Measurements from ENCODE around the gene ZBTB32. TPM values are rescaled to one million over a fixed set of nuclear protein-coding genes. Genes with fewer than 3 reads are reported as not detected.
A peak's percentile ranks its signal among the peaks of the same experiment; 100 is the strongest.

The ZBTB32 gene
- polyA plus RNA-seq, 4 donors: 0.22 to 0.35 TPM; not detected in 2

GRCh38 chr19:35754370-35755130 is 50.2 kb downstream of the ZBTB32 start:
- Histone ChIP-seq H3K9me3 (ENCODE audit: control insufficient read depth in 2 of 2, insufficient read depth in 1 of 2, low read depth in 1 of 2, low read length in 1 of 2) (no peaks in the 10 kb centered on the region), H3K4me1 (ENCODE audit: control insufficient read depth in 3 of 3, insufficient read depth in 2 of 3, low read depth in 1 of 3, low read length in 2 of 3) (peaks cover 0 to 30% (median 15%) of the 10 kb centered on the region in 3 donors), H3K27me3 (ENCODE audit: control insufficient read depth in 3 of 3, insufficient read depth in 3 of 3, low read length in 3 of 3) (peaks cover 0 to 24% (median 0%) of the 10 kb centered on the region in 3 donors), H3K4me3 (ENCODE audit: low read depth in 1 of 3, low read length in 3 of 3) (no peak overlapping the region), H3K27ac (ENCODE audit: low read depth in 1 of 3, low read length in 2 of 3) (peak overlapping the region in 1 of 3 donors; percentile 90), H3K36me3 (ENCODE audit: control insufficient read depth in 3 of 3, insufficient read depth in 2 of 3, low read depth in 1 of 3, low read length in 3 of 3) (peaks cover 0 to 41% (median 10%) of the 10 kb centered on the region in 3 donors)
- DNase-seq (no peak), FAIRE-seq (no peak)
- 83 to 88% (median 87%) methylated on average over 13 of the region's 13 CpGs for WGBS, 3 donors

- Histone ChIP-seq H3K27ac (ENCODE audit: low read depth in 1 of 3, low read length in 2 of 3) (peak overlapping the region in 2 of 3 donors; percentile 17 to 90), H3K4me1 (ENCODE audit: control insufficient read depth in 3 of 3, insufficient read depth in 2 of 3, low read depth in 1 of 3, low read length in 2 of 3) (peaks cover 0 to 30% (median 15%) of the 10 kb centered on the region in 3 donors), H3K4me3 (ENCODE audit: low read depth in 1 of 3, low read length in 3 of 3) (peak overlapping the region in 2 of 3 donors; percentile 10 to 27), H3K27me3 (ENCODE audit: control insufficient read depth in 3 of 3, insufficient read depth in 3 of 3, low read length in 3 of 3) (peaks cover 0 to 24% (median 0%) of the 10 kb centered on the region in 3 donors), H3K9me3 (ENCODE audit: control insufficient read depth in 2 of 2, insufficient read depth in 1 of 2, low read depth in 1 of 2, low read length in 1 of 2) (no peaks in the 10 kb centered on the region), H3K36me3 (ENCODE audit: control insufficient read depth in 3 of 3, insufficient read depth in 2 of 3, low read depth in 1 of 3, low read length in 3 of 3) (peaks cover 0 to 46% (median 10%) of the 10 kb centered on the region in 3 donors)
- FAIRE-seq (no peak), DNase-seq (no peak)
- WGBS, 3 donors: 33 to 41% (median 41%) methylated on average over 14 to 17 of the region's 17 CpGs
These were observed 50.8 kb downstream of the ZBTB32 start for GRCh38 chr19:35755131-35755549.

GRCh38 chr19:35755550-35756376 is 51.4 kb downstream of the ZBTB32 start:
- 13 to 15% (median 15%) methylated on average over 55 to 74 of the region's 74 CpGs for WGBS, 3 donors
- peaks cover 0 to 30% (median 15%) of the 10 kb centered on the region in 3 donors for H3K4me1 ChIP-seq (ENCODE audit: control insufficient read depth in 3 of 3, insufficient read depth in 2 of 3, low read depth in 1 of 3, low read length in 2 of 3)

GRCh38 chr19:35756377-35757230 is 52.2 kb downstream of the ZBTB32 start, which contains the start of gene HSPB6:
Gene HSPB6 (minus strand): TSS chr19:35757029. CDS start chr19:35757008, 21 bp downstream.
- 3 to 14% (median 8%) methylated on average over 50 to 52 of the region's 52 CpGs for WGBS, 3 donors
- DNase-seq (peak in 1 of 2 donors; percentile 40), FAIRE-seq (no peak)
- Histone ChIP-seq H3K27ac (ENCODE audit: low read depth in 1 of 3, low read length in 2 of 3) (peak within 1 kb of the TSS in 2 of 3 donors; percentile 64 to 90), H3K27me3 (ENCODE audit: control insufficient read depth in 3 of 3, insufficient read depth in 3 of 3, low read length in 3 of 3) (peaks cover 0 to 24% (median 0%) of the 10 kb centered on the region in 3 donors), H3K9me3 (ENCODE audit: control insufficient read depth in 2 of 2, insufficient read depth in 1 of 2, low read depth in 1 of 2, low read length in 1 of 2) (no peaks in the 10 kb centered on the region), H3K4me3 (ENCODE audit: low read depth in 1 of 3, low read length in 3 of 3) (peak within 1 kb of the TSS; percentile 29 to 70 (median 45)), H3K36me3 (ENCODE audit: control insufficient read depth in 3 of 3, insufficient read depth in 2 of 3, low read depth in 1 of 3, low read length in 3 of 3) (peaks cover under 1 to 45% (median 10%) of the 10 kb centered on the region in 3 donors), H3K4me1 (ENCODE audit: control insufficient read depth in 3 of 3, insufficient read depth in 2 of 3, low read depth in 1 of 3, low read length in 2 of 3) (peaks cover 0 to 30% (median 15%) of the 10 kb centered on the region in 3 donors)

More at GRCh38 chr19:35755550-35756376, 51.4 kb downstream of the ZBTB32 start:
- peaks cover 0 to 24% (median 0%) of the 10 kb centered on the region in 3 donors for H3K27me3 ChIP-seq (ENCODE audit: control insufficient read depth in 3 of 3, insufficient read depth in 3 of 3, low read length in 3 of 3)
- FAIRE-seq (no peak), DNase-seq (peak; percentile 47 to 60)
- peak overlapping the region in 2 of 3 donors; percentile 27 to 70 for H3K4me3 ChIP-seq (ENCODE audit: low read depth in 1 of 3, low read length in 3 of 3)
- H3K36me3 ChIP-seq (ENCODE audit: control insufficient read depth in 3 of 3, insufficient read depth in 2 of 3, low read depth in 1 of 3, low read length in 3 of 3): peaks cover 0 to 47% (median 10%) of the 10 kb centered on the region in 3 donors
- peak overlapping the region in 2 of 3 donors; percentile 64 to 90 for H3K27ac ChIP-seq (ENCODE audit: low read depth in 1 of 3, low read length in 2 of 3)
- no peaks in the 10 kb centered on the region for H3K9me3 ChIP-seq (ENCODE audit: control insufficient read depth in 2 of 2, insufficient read depth in 1 of 2, low read depth in 1 of 2, low read length in 1 of 2)

- DNase-seq (peak in 1 of 2 donors; percentile 57), FAIRE-seq (no peak)
- H3K27ac ChIP-seq (ENCODE audit: low read depth in 1 of 3, low read length in 2 of 3): peak overlapping the region in 2 of 3 donors; percentile 64 to 90
- 3 to 7% (median 5%) methylated on average over 16 to 19 of the region's 19 CpGs for WGBS, 3 donors
- H3K4me3 ChIP-seq (ENCODE audit: low read depth in 1 of 3, low read length in 3 of 3): peak overlapping the region; percentile 29 to 70 (median 45)
- H3K27me3 ChIP-seq (ENCODE audit: control insufficient read depth in 3 of 3, insufficient read depth in 3 of 3, low read length in 3 of 3): peaks cover 0 to 24% (median 0%) of the 10 kb centered on the region in 3 donors
- H3K9me3 ChIP-seq (ENCODE audit: control insufficient read depth in 2 of 2, insufficient read depth in 1 of 2, low read depth in 1 of 2, low read length in 1 of 2): no peaks in the 10 kb centered on the region
- H3K36me3 ChIP-seq (ENCODE audit: control insufficient read depth in 3 of 3, insufficient read depth in 2 of 3, low read depth in 1 of 3, low read length in 3 of 3): peaks cover 3 to 44% (median 7%) of the 10 kb centered on the region in 3 donors
- H3K4me1 ChIP-seq (ENCODE audit: control insufficient read depth in 3 of 3, insufficient read depth in 2 of 3, low read depth in 1 of 3, low read length in 2 of 3): peaks cover 0 to 30% (median 15%) of the 10 kb centered on the region in 3 donors
These were observed 52.9 kb downstream of the ZBTB32 start for GRCh38 chr19:35757231-35757748.

- whole genome bisulfite sequencing, 3 donors: 0 to 1% (median 0%) methylated on average over 53 of the region's 53 CpGs
- peak; percentile 90 for FAIRE-seq
- peaks cover 0 to 30% (median 15%) of the 10 kb centered on the region in 3 donors for H3K4me1 ChIP-seq (ENCODE audit: control insufficient read depth in 3 of 3, insufficient read depth in 2 of 3, low read depth in 1 of 3, low read length in 2 of 3)
These were observed 53.6 kb downstream of the ZBTB32 start, which contains the start of gene PROSER3 for GRCh38 chr19:35757749-35758608. Gene PROSER3 (plus strand): TSS chr19:35758176. CDS start chr19:35758216, 40 bp downstream.

More at GRCh38 chr19:35757749-35758608, 53.6 kb downstream of the ZBTB32 start, which contains the start of gene PROSER3:
- Histone ChIP-seq H3K9me3 (ENCODE audit: control insufficient read depth in 2 of 2, insufficient read depth in 1 of 2, low read depth in 1 of 2, low read length in 1 of 2) (no peaks in the 10 kb centered on the region), H3K36me3 (ENCODE audit: control insufficient read depth in 3 of 3, insufficient read depth in 2 of 3, low read depth in 1 of 3, low read length in 3 of 3) (peaks cover 3 to 38% (median 6%) of the 10 kb centered on the region in 3 donors), H3K27ac (ENCODE audit: low read depth in 1 of 3, low read length in 2 of 3) (peak within 1 kb of the TSS; percentile 80 to 92 (median 80)), H3K27me3 (ENCODE audit: control insufficient read depth in 3 of 3, insufficient read depth in 3 of 3, low read length in 3 of 3) (peaks cover 0 to 24% (median 0%) of the 10 kb centered on the region in 3 donors), H3K4me3 (ENCODE audit: low read depth in 1 of 3, low read length in 3 of 3) (peak within 1 kb of the TSS; percentile 56 to 77 (median 70))
- peak; percentile 99 to 100 for DNase-seq

All from small intestine (tissue), 7 donors.